CD14-positive monocyte (primary cell): ENCODE measurements around the gene NAA38. TPM values are rescaled to one million over a fixed set of nuclear protein-coding genes. Genes with fewer than 3 reads are reported as not detected.
A peak's percentile ranks its signal among the peaks of the same experiment; 100 is the strongest.

ENCODE experiments used
- DNase-seq, 3 donors: peaks; one replicate each; pipeline ENCODE4 v3.0.0-alpha.2; 2011 to 2022
- H2AFZ ChIP-seq: 2 replicates; pipeline ENCODE4 v1.6.0; 2012; ENCODE audit warnings: mild to moderate bottlenecking, low read depth, low read length, inconsistent platforms; ENCODE audit not compliant: insufficient read depth, poor library complexity, severe bottlenecking
- H3K27ac ChIP-seq, 2 donors: 1 replicate in 1 of 2; 2 replicates in 1 of 2; pipeline ENCODE4 v1.5.1; 2012 to 2013; ENCODE audit warnings: low read length in 2 of 2, control low read depth in 1 of 2, inconsistent platforms in 1 of 2, low read depth in 1 of 2, mild to moderate bottlenecking in 1 of 2
- H3K27me3 ChIP-seq, 2 donors: one replicate each; pipeline versions ENCODE4 v1.6.0 to v1.6.1; 2011 to 2013; ENCODE audit warnings: low read length in 2 of 2; ENCODE audit not compliant: control insufficient read depth in 2 of 2, insufficient read depth in 2 of 2
- H3K36me3 ChIP-seq, 2 donors: replicated peaks in 1 of 2; 1 replicate in 1 of 2; 2 replicates in 1 of 2; pipeline versions ENCODE4 v1.5.1 to v1.6.1; 2012 to 2013; ENCODE audit warnings: low read length in 2 of 2, control low read depth in 1 of 2, inconsistent platforms in 1 of 2, mild to moderate bottlenecking in 1 of 2; ENCODE audit not compliant: insufficient read depth in 2 of 2, control insufficient read depth in 1 of 2
- H3K4me1 ChIP-seq, 2 donors: 1 replicate in 1 of 2; 2 replicates in 1 of 2; pipeline versions ENCODE4 v1.5.1 to v1.6.1; 2012 to 2013; ENCODE audit warnings: low read length in 2 of 2, control low read depth in 1 of 2, inconsistent platforms in 1 of 2, mild to moderate bottlenecking in 1 of 2, moderate library complexity in 1 of 2; ENCODE audit not compliant: insufficient read depth in 2 of 2, control insufficient read depth in 1 of 2
- H3K4me2 ChIP-seq: replicated peaks from 2 replicates; pipeline ENCODE3; 2012; ENCODE audit warnings: low read length, moderate library complexity, mild to moderate bottlenecking; ENCODE audit not compliant: poor library complexity, severe bottlenecking; ENCODE audit errors: extremely low read depth
- H3K4me3 ChIP-seq, 3 experiments: fragments of 200-600 bp in 1 of 3; sonication (generic) in 1 of 3; replicated peaks in 1 of 3; 1 replicate in 2 of 3; 2 replicates in 1 of 3; pipeline ENCODE4 v1.5.1; 2011 to 2013; ENCODE audit warnings: low read length in 3 of 3, mild to moderate bottlenecking in 3 of 3, control low read depth in 2 of 3, low read depth in 2 of 3, inconsistent platforms in 1 of 3, moderate library complexity in 1 of 3
- H3K79me2 ChIP-seq: 2 replicates; pipeline ENCODE4 v1.6.0; 2012; ENCODE audit warnings: mild to moderate bottlenecking, control low read depth, inconsistent platforms, low read length, moderate library complexity; ENCODE audit not compliant: insufficient read depth
- H3K9ac ChIP-seq: 2 replicates; pipeline ENCODE4 v1.6.0; 2017; ENCODE audit warnings: low read length, mild to moderate bottlenecking; ENCODE audit not compliant: insufficient read depth, poor library complexity, severe bottlenecking
- H3K9me3 ChIP-seq, 2 donors: replicated peaks in 1 of 2; 1 replicate in 1 of 2; 2 replicates in 1 of 2; pipeline versions ENCODE4 v1.5.1 to v1.6.1; 2012 to 2013; ENCODE audit warnings: low read length in 2 of 2, control low read depth in 1 of 2; ENCODE audit not compliant: control insufficient read depth in 1 of 2, insufficient read depth in 1 of 2
- H4K20me1 ChIP-seq: 2 replicates; pipeline ENCODE4 v1.6.0; 2012; ENCODE audit warnings: mild to moderate bottlenecking, low read length, control low read depth, moderate library complexity; ENCODE audit not compliant: insufficient read depth
- H3K27ac Mint-ChIP-seq, 7 donors: one replicate each; pipeline ENCODE4 v1.8.0; 2020; ENCODE audit warnings: mild to moderate bottlenecking in 7 of 7, mixed read lengths in 7 of 7, moderate library complexity in 6 of 7, inconsistent platforms in 2 of 7
- H3K27me3 Mint-ChIP-seq, 3 donors: one replicate each; pipeline ENCODE4 v1.8.0; 2021 to 2022; ENCODE audit warnings: low read depth in 3 of 3, mild to moderate bottlenecking in 3 of 3, mixed read lengths in 3 of 3, moderate library complexity in 3 of 3, inconsistent platforms in 1 of 3
- H3K36me3 Mint-ChIP-seq, 2 donors: one replicate each; pipeline ENCODE4 v1.8.0; 2020; ENCODE audit warnings: mixed read lengths in 2 of 2, inconsistent platforms in 1 of 2, mild to moderate bottlenecking in 1 of 2
- H3K4me1 Mint-ChIP-seq: one replicate; pipeline ENCODE4 v1.8.0; 2020; ENCODE audit warnings: mild to moderate bottlenecking, mixed read lengths
- H3K4me3 Mint-ChIP-seq, 2 donors: one replicate each; pipeline ENCODE4 v1.8.0; 2020; ENCODE audit warnings: mild to moderate bottlenecking in 2 of 2, mixed read lengths in 2 of 2, moderate library complexity in 1 of 2
- H3K9me3 Mint-ChIP-seq, 7 donors: one replicate each; pipeline ENCODE4 v1.8.0; 2020 to 2022; ENCODE audit warnings: mixed read lengths in 7 of 7, mild to moderate bottlenecking in 6 of 7, moderate library complexity in 6 of 7, inconsistent platforms in 2 of 7
- WGBS: methylation state at CpG from one replicate; pipeline ENCODE4 v1.1.5; 2013; ENCODE audit warnings: missing lambda C conversion rate; ENCODE audit not compliant: insufficient coverage; 5-methylcytosine and 5-hydroxymethylcytosine counted together
- intact Hi-C, 2 donors: fragments of 100-400 bp; cut with micrococcal nuclease; formaldehyde crosslinking; loops; one replicate each; pipeline versions ENCODE4 v1.15.0 to v1.15.1; 2023
- polyA plus RNA-seq, 3 donors: library from polyadenylated mRNA; depleted of rRNA in 1 of 3; unstranded in 2 of 3; stranded (reverse) in 1 of 3; fragments of 300-500 nt in 2 of 3; fragments of >200 nt in 1 of 3; fragmentation: Illumina TruSeq in 2 of 3; gene quantifications; 1 replicate in 2 of 3; 2 replicates in 1 of 3; pipeline ENCODE4 v1.2.3, GENCODE V29; 2012 to 2021
- TF ChIP-seq, protein P1 (sequence below): fragments of 200-600 bp; IDR thresholded peaks from one replicate; pipeline ENCODE4 v1.8.0; 2022; ENCODE audit warnings: antibody characterized with exemption, mild to moderate bottlenecking

NAA38 gene
- polyA plus RNA-seq, 3 donors = 63.8 to 197 (median 148) TPM

DNA sequence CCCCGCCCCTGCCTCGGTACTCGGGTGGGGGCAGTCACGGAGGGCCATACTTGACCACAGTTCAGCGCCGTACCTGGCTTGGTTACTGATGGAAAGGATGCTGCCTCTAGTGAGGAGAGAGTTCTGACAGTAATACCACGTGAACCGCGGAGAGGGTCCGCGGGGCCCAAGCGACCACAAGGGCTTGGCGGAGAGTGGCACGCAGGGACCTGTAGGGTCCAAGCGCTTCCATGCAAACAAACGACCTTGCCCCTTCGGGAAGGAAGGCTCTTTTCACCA lies 14.2 kb downstream of the NAA38 start:
- peaks cover 46% of the 10 kb centered on the region for H4K20me1 ChIP-seq
- peak overlapping the region; percentile 78 for H3K4me2 ChIP-seq
- peaks cover 70% of the 10 kb centered on the region for H3K79me2 ChIP-seq
- Mint-ChIP-seq H3K9me3 (peaks cover 0 to 5% (median 0%) of the 10 kb centered on the region in 7 donors), H3K27ac (peak overlapping the region; percentile 97 to 100 (median 100)), H3K27me3 (peaks cover 0 to 14% (median 6%) of the 10 kb centered on the region in 3 donors), H3K4me1 (peaks cover 37% of the 10 kb centered on the region), H3K36me3 (peaks cover 38 to 59% of the 10 kb centered on the region in 2 donors), H3K4me3 (peak overlapping the region; percentile 98 to 99)
- peaks cover 27 to 31% of the 10 kb centered on the region in 2 donors for H3K36me3 ChIP-seq
- no peaks in the 10 kb centered on the region for H3K9me3 ChIP-seq
- H3K27ac ChIP-seq = peak overlapping the region; percentile 98 to 100
- intact Hi-C loops = loop anchor here (2.0 to 5.0 kb wide), 6 partner anchors 14 to 361 kb away; partner anchors contain the start of genes CD68 (in 2 of the 2), NAA38 (in 2 of the 2), CNTROB (in 1 of the 2) and POLR2A (in 1 of the 2)
- peaks cover 43 to 45% of the 10 kb centered on the region in 2 donors for H3K4me1 ChIP-seq
- no peak for DNase-seq
- H2AFZ ChIP-seq = no peak overlapping the region
- peak overlapping the region; percentile 100 for H3K9ac ChIP-seq
- no peaks in the 10 kb centered on the region for H3K27me3 ChIP-seq
- TF ChIP-seq, protein P1, sequence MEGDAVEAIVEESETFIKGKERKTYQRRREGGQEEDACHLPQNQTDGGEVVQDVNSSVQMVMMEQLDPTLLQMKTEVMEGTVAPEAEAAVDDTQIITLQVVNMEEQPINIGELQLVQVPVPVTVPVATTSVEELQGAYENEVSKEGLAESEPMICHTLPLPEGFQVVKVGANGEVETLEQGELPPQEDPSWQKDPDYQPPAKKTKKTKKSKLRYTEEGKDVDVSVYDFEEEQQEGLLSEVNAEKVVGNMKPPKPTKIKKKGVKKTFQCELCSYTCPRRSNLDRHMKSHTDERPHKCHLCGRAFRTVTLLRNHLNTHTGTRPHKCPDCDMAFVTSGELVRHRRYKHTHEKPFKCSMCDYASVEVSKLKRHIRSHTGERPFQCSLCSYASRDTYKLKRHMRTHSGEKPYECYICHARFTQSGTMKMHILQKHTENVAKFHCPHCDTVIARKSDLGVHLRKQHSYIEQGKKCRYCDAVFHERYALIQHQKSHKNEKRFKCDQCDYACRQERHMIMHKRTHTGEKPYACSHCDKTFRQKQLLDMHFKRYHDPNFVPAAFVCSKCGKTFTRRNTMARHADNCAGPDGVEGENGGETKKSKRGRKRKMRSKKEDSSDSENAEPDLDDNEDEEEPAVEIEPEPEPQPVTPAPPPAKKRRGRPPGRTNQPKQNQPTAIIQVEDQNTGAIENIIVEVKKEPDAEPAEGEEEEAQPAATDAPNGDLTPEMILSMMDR = no peak
- WGBS = under 1% methylated on average over 17 of the region's 17 CpGs
- peak overlapping the region; percentile 79 to 92 (median 81) for H3K4me3 ChIP-seq

DNA sequence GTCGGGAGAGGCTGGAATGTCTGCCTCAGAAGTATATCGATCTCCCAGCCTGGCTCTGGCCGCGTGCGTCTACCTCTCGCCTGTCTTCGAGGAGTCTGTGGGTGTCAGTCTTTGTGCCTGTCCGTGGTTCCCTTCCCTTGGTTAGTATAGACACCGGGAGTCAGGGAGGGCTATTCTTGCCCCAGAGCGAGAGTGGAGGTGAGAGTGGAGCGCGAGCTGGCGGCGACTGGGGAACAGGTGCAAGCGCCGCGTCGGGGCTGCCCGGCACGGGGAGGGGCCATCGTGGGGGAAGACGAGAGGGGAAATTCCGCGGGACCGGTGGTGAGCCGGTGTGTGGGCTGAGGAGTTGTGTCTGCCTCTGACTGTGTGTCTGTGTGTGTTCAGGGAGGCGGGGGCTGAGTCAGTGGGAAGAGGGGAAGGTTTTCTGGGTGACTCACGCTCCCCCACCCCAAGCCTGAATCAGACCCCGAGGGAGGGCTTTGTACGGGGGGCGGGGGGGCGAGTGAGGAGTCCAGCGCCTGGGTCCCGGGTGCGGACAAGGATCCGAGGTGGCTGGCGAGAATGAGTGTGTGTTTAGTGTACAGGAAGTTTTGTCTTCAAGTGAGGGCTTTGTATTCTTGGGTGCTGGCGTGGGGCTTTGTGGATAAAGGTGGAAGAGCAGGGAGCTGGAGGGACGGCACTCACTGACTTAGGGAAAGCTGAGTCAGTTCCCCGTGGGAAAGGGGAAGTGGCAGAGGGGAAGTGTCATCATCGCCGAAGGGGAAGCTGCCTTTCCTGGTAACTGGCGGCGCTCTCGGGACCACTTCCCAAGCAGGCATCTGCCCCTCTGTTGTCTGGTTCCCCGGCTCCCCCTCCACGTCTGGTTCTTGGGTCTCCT lies 14.7 kb downstream of the NAA38 start:
- under 1% methylated on average over 33 of the region's 47 CpGs for WGBS
- peak overlapping the region; percentile 98 to 99 for H3K4me3 Mint-ChIP-seq
- H3K9me3 Mint-ChIP-seq = peaks cover 0 to 5% (median 0%) of the 10 kb centered on the region in 7 donors
- peak; percentile 98 to 100 (median 99) for DNase-seq
- Histone ChIP-seq H3K4me2 (peak overlapping the region; percentile 78), H3K79me2 (peaks cover 70% of the 10 kb centered on the region), H3K4me1 (peaks cover 47 to 49% of the 10 kb centered on the region in 2 donors), H3K9ac (peak overlapping the region; percentile 100), H4K20me1 (peaks cover 40% of the 10 kb centered on the region), H3K4me3 (peak overlapping the region; percentile 79 to 92 (median 81)), H3K9me3 (no peaks in the 10 kb centered on the region), H3K27me3 (no peaks in the 10 kb centered on the region), H3K36me3 (peaks cover 23 to 26% of the 10 kb centered on the region in 2 donors), H2AFZ (no peak overlapping the region), H3K27ac (peak overlapping the region; percentile 98 to 100)
- intact Hi-C loops = loop anchor here (2.0 to 5.0 kb wide), 6 partner anchors 14 to 360 kb away; partner anchors contain the start of genes CD68 (in 2 of the 2), NAA38 (in 2 of the 2), CNTROB (in 1 of the 2) and POLR2A (in 1 of the 2)
- peak overlapping the region; percentile 97 to 100 (median 100) for H3K27ac Mint-ChIP-seq
- H3K36me3 Mint-ChIP-seq = peaks cover 37 to 53% of the 10 kb centered on the region in 2 donors
- peaks cover 0 to 14% (median 6%) of the 10 kb centered on the region in 3 donors for H3K27me3 Mint-ChIP-seq
- peaks cover 41% of the 10 kb centered on the region for H3K4me1 Mint-ChIP-seq
- TF ChIP-seq, protein P1 = no peak
